Vagina (tissue), 2 donors: ENCODE results near the gene ABHD12.

Source experiments
- POLR2A ChIP-seq, 2 donors: fragments of 450-650 bp; IDR thresholded peaks; one replicate each; pipeline ENCODE4 v1.6.1; 2017; ENCODE audit warnings: antibody characterized with exemption in 2 of 2, mild to moderate bottlenecking in 2 of 2, moderate library complexity in 2 of 2
- POLR2AphosphoS5 ChIP-seq, 2 donors: sonication (generic); formaldehyde crosslinking; IDR thresholded peaks; one replicate each; pipeline ENCODE4 v1.9.0; 2017; ENCODE audit warnings: antibody characterized with exemption in 2 of 2, mild to moderate bottlenecking in 2 of 2, low read depth in 1 of 2; ENCODE audit not compliant: insufficient read depth in 1 of 2
- TF ChIP-seq, protein P1 (sequence below), 3 experiments: fragments of 450-650 bp in 2 of 3; fragments of 200-600 bp in 1 of 3; sonication (generic) in 1 of 3; IDR thresholded peaks; one replicate each; pipeline ENCODE4 v1.5.1; 2017 to 2019; ENCODE audit warnings: antibody characterized with exemption in 3 of 3, mild to moderate bottlenecking in 2 of 3, moderate library complexity in 2 of 3

DNA sequence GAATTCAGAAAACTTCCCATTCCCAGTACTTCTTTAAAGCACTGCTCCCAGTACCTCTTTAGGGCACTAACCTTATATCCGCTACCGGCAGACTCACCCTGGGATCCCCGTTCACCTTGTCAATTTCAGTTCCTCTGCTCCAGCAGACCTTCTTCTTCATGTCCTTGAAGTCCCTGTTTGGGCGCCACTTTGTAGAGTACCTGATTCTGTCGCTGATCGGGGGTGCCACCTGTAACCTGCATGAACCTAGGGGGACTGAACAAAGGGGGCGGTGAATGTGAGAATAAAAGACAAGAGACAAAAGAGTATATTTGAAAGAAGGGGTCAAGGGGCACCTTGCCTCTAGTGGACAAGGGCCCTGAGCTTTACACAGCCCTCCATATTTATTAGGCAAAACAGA lies 11.9 kb upstream of the ABHD12 start:
- TF ChIP-seq, protein P1, sequence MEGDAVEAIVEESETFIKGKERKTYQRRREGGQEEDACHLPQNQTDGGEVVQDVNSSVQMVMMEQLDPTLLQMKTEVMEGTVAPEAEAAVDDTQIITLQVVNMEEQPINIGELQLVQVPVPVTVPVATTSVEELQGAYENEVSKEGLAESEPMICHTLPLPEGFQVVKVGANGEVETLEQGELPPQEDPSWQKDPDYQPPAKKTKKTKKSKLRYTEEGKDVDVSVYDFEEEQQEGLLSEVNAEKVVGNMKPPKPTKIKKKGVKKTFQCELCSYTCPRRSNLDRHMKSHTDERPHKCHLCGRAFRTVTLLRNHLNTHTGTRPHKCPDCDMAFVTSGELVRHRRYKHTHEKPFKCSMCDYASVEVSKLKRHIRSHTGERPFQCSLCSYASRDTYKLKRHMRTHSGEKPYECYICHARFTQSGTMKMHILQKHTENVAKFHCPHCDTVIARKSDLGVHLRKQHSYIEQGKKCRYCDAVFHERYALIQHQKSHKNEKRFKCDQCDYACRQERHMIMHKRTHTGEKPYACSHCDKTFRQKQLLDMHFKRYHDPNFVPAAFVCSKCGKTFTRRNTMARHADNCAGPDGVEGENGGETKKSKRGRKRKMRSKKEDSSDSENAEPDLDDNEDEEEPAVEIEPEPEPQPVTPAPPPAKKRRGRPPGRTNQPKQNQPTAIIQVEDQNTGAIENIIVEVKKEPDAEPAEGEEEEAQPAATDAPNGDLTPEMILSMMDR (IDR thresholded peaks at IDR 0.05) = no peak
- TF ChIP-seq POLR2A (IDR thresholded peaks at IDR 0.05) (no peak), POLR2AphosphoS5 (IDR thresholded peaks at IDR 0.05; ENCODE audit: insufficient read depth in 1 of 2, low read depth in 1 of 2) (no peak)
